Endothelial cell of umbilical vein (primary cell): ENCODE results near the gene TRIM17. TPM values are rescaled to one million over a fixed set of nuclear protein-coding genes. Genes with fewer than 3 reads are reported as not detected.

ENCODE experiments used
- BruUV-seq: library from RNA; stranded (reverse); fragments of 400-500 nt; replicated peaks from 2 replicates; lab custom pipeline; 2021; lab: Mats Ljungman, UMichigan
- CTCF ChIA-PET: fragments of 300-600, 350-600 bp; sonication (Branson Sonifier 250); formaldehyde crosslinking; loops from one replicate; lab custom pipeline; 2021; ENCODE audit warnings: antibody characterized with exemption, inconsistent platforms; lab: Charles Lee
- POLR2A ChIA-PET: fragments of 300-600, 350-600 bp; sonication (Branson Sonifier 250); formaldehyde crosslinking; loops from one replicate; lab custom pipeline; 2021; ENCODE audit warnings: antibody characterized with exemption, inconsistent platforms; lab: Charles Lee
- DNase-seq: peaks from one replicate; pipeline ENCODE4 v3.0.0-alpha.2; 2011; ENCODE audit warnings: low read depth, low spot score
- FAIRE-seq: peaks from 2 replicates; lab custom pipeline; 2011; peaks lifted over from hg19 to GRCh38; lab: Jason Lieb, UNC
- H2AFZ ChIP-seq: 2 replicates; pipeline ENCODE4 v1.6.0; 2012; ENCODE audit warnings: low read depth, low read length, control low read depth, inconsistent platforms
- H3K27ac ChIP-seq: 2 replicates; pipeline ENCODE4 v1.5.1; 2011; ENCODE audit warnings: low read depth, mild to moderate bottlenecking, control low read depth, low read length, moderate library complexity; ENCODE audit not compliant: insufficient read depth
- H3K27me3 ChIP-seq, 2 experiments: 2 replicates each; pipeline versions ENCODE4 v1.6.0 to v1.6.1; 2011; ENCODE audit warnings: low read length in 2 of 2, mixed read lengths in 1 of 2; ENCODE audit not compliant: control insufficient read depth in 2 of 2, insufficient read depth in 2 of 2
- H3K36me3 ChIP-seq, 2 experiments: 2 replicates in 1 of 2; 3 replicates in 1 of 2; pipeline ENCODE4 v1.5.1; 2011; ENCODE audit warnings: low read length in 2 of 2, mild to moderate bottlenecking in 1 of 2, moderate library complexity in 1 of 2; ENCODE audit not compliant: control insufficient read depth in 2 of 2, insufficient read depth in 2 of 2; ENCODE audit errors: extremely low read depth in 1 of 2
- H3K4me1 ChIP-seq: 3 replicates; pipeline ENCODE4 v1.5.1; 2011; ENCODE audit warnings: mild to moderate bottlenecking, low read length; ENCODE audit not compliant: control insufficient read depth, insufficient read depth; ENCODE audit errors: extremely low read depth
- H3K4me2 ChIP-seq: 2 replicates; pipeline ENCODE4 v1.6.1; 2011; ENCODE audit warnings: low read length, control low read depth, mixed read lengths; ENCODE audit not compliant: insufficient read depth
- H3K4me3 ChIP-seq, 3 experiments: fragments of 200-600 bp in 1 of 3; sonication (generic), shearing (Covaris generic) in 1 of 3; replicated peaks in 1 of 3; 2 replicates each; pipeline ENCODE4 v1.5.1; 2011 to 2016; ENCODE audit warnings: control low read depth in 3 of 3, low read length in 3 of 3, mild to moderate bottlenecking in 2 of 3, inconsistent platforms in 1 of 3, low read depth in 1 of 3, moderate library complexity in 1 of 3; ENCODE audit not compliant: insufficient read depth in 1 of 3
- H3K79me2 ChIP-seq: 2 replicates; pipeline ENCODE4 v1.6.0; 2012; ENCODE audit warnings: low read length, inconsistent platforms; ENCODE audit not compliant: control insufficient read depth, insufficient read depth
- H3K9ac ChIP-seq: replicated peaks from 2 replicates; pipeline ENCODE3; 2011; ENCODE audit warnings: low read length, control low read depth; ENCODE audit not compliant: insufficient read depth; ENCODE audit errors: extremely low read depth
- H3K9me1 ChIP-seq: replicated peaks from 3 replicates; pipeline ENCODE4 v1.6.0; 2011; ENCODE audit warnings: mild to moderate bottlenecking, low read length; ENCODE audit not compliant: control insufficient read depth, insufficient read depth; ENCODE audit errors: extremely low read depth
- H3K9me3 ChIP-seq: replicated peaks from 2 replicates; pipeline ENCODE4 v1.5.1; 2012; ENCODE audit warnings: low read length, inconsistent platforms; ENCODE audit not compliant: control insufficient read depth, insufficient read depth
- H4K20me1 ChIP-seq: replicated peaks from 2 replicates; pipeline ENCODE3; 2011; ENCODE audit warnings: mild to moderate bottlenecking, low read length; ENCODE audit not compliant: control insufficient read depth, insufficient read depth; ENCODE audit errors: extremely low read depth
- EZH2 ChIP-seq: IDR thresholded peaks from 2 replicates; pipeline ENCODE4 v1.6.1; 2012; ENCODE audit warnings: borderline replicate concordance, low read depth, mild to moderate bottlenecking, moderate library complexity, low read length, inconsistent platforms; ENCODE audit not compliant: severe bottlenecking
- FOS ChIP-seq: IDR thresholded peaks from 2 replicates; pipeline ENCODE4 v1.6.1; 2011; ENCODE audit warnings: mild to moderate bottlenecking, low read length, moderate library complexity, borderline replicate concordance; ENCODE audit not compliant: insufficient read depth
- GATA2 ChIP-seq: IDR thresholded peaks from 2 replicates; pipeline ENCODE4 v1.7.0; 2011; ENCODE audit warnings: low read depth, mild to moderate bottlenecking, moderate library complexity, mixed read lengths, low read length; ENCODE audit not compliant: insufficient read length, insufficient read depth
- JUN ChIP-seq: IDR thresholded peaks from 2 replicates; pipeline ENCODE4 v1.6.1; 2011; ENCODE audit warnings: borderline replicate concordance, low read depth; ENCODE audit not compliant: insufficient read length, insufficient read depth
- MAX ChIP-seq: IDR thresholded peaks from 2 replicates; pipeline ENCODE4 v1.6.1; 2011; ENCODE audit not compliant: insufficient read depth, insufficient read length
- MYC ChIP-seq: IDR thresholded peaks from one replicate; pipeline ENCODE4 v1.6.1; 2011; ENCODE audit warnings: mild to moderate bottlenecking, low read depth, low read length
- POLR2A ChIP-seq: IDR thresholded peaks from 2 replicates; pipeline ENCODE4 v1.6.1; 2012; ENCODE audit warnings: low read depth, mild to moderate bottlenecking, control low read depth, low read length
- POLR2AphosphoS5 ChIP-seq: IDR thresholded peaks from 2 replicates; pipeline ENCODE4 v1.6.1; 2012; ENCODE audit warnings: low read depth, mild to moderate bottlenecking, control low read depth, low read length, moderate library complexity; ENCODE audit not compliant: insufficient read depth
- dilution Hi-C: fragments of 300-500 bp; cut with MboI; formaldehyde crosslinking; loops from one replicate; pipeline ENCODE4 v1.15.0; 2019; ENCODE audit warnings: low sequenced_read_pairs; ENCODE audit not compliant: extremely low pct_ligation_motif_present
- intact Hi-C: fragments of 100-400 bp; cut with micrococcal nuclease; formaldehyde crosslinking; loops from one replicate; pipeline ENCODE4 v1.10.0; 2022
- polyA plus RNA-seq, 4 experiments: library from polyadenylated mRNA; depleted of rRNA in 3 of 4; stranded (reverse) in 3 of 4; unstranded in 1 of 4; fragments of >200 nt; gene quantifications; 2 replicates each; pipeline versions ENCODE4 v1.2.1 to v1.2.3, GENCODE V29; 2011 to 2012; ENCODE audit warnings: missing spikeins in 1 of 4
- total RNA-seq: library from RNA; stranded (reverse); gene quantifications from 2 replicates; pipeline ENCODE4 v1.2.3, GENCODE V29; 2021
- TF ChIP-seq, protein P1 (sequence below), 2 donors: IDR thresholded peaks; 1 replicate in 1 of 2; 2 replicates in 1 of 2; pipeline ENCODE4 v1.5.1; 2011; ENCODE audit warnings: low read length in 2 of 2, mild to moderate bottlenecking in 2 of 2, moderate library complexity in 2 of 2, control low read depth in 1 of 2, inconsistent platforms in 1 of 2, low read depth in 1 of 2; ENCODE audit not compliant: insufficient read depth in 1 of 2; ENCODE audit errors: extremely low read depth in 1 of 2

TRIM17 gene
- total and polyA plus RNA-seq, 2 donors (not counting 3 experiments of a cell fraction or from before 2014, with no cell fraction given): not detected

DNA sequence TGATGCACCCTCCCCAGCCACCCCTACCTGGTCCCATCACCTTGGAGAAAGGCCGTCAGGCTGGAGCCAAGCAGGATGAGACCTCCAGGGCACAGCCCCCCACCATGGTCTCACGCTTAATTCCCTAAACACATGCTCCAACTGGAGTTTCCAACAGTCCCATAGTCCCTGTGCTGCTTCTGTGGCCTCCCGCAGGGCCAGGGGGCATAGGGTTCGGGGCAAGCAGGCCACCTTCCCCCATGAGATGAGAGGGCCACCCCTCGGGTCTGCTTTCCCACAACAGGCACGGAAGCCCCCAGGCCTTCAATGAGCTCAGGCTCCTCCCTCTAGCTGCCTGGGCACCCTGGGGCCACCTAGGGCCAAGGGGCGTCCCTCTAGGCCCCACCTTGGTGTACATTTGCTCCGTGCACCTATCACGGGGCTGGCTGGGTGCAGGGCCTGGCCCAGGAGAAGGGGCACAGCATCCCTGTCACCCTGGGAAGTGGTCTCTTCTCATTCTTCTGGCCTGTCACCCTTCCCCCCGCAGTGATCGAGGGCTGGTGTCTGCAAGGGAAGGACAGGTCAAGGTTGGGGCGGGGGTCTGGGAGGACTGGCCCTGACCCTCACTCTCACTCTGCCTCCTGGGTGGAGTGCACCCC, 52.5 kb downstream of the TRIM17 start:
- Histone ChIP-seq H3K4me1 (no peaks in the 10 kb centered on the region), H2AFZ (no peak overlapping the region), H3K9me3 (no peaks in the 10 kb centered on the region), H3K4me2 (no peak overlapping the region), H4K20me1 (no peaks in the 10 kb centered on the region), H3K79me2 (no peaks in the 10 kb centered on the region), H3K36me3 (no peaks in the 10 kb centered on the region), H3K4me3 (no peak overlapping the region), H3K9me1 (no peaks in the 10 kb centered on the region), H3K9ac (no peak overlapping the region), H3K27ac (no peak overlapping the region), H3K27me3 (no peaks in the 10 kb centered on the region)
- dilution Hi-C loops (no loop called here), intact Hi-C loops (no loop called here)
- ChIA-PET CTCF (no interaction called here), POLR2A (no interaction called here)
- no TSS peak for BruUV-seq
- FAIRE-seq (no peak), DNase-seq (no peak)
- TF ChIP-seq MYC (no peak), FOS (no peak), EZH2 (no peak), JUN (no peak), POLR2AphosphoS5 (no peak), POLR2A (no peak), GATA2 (no peak), MAX (no peak)
- TF ChIP-seq, protein P1, sequence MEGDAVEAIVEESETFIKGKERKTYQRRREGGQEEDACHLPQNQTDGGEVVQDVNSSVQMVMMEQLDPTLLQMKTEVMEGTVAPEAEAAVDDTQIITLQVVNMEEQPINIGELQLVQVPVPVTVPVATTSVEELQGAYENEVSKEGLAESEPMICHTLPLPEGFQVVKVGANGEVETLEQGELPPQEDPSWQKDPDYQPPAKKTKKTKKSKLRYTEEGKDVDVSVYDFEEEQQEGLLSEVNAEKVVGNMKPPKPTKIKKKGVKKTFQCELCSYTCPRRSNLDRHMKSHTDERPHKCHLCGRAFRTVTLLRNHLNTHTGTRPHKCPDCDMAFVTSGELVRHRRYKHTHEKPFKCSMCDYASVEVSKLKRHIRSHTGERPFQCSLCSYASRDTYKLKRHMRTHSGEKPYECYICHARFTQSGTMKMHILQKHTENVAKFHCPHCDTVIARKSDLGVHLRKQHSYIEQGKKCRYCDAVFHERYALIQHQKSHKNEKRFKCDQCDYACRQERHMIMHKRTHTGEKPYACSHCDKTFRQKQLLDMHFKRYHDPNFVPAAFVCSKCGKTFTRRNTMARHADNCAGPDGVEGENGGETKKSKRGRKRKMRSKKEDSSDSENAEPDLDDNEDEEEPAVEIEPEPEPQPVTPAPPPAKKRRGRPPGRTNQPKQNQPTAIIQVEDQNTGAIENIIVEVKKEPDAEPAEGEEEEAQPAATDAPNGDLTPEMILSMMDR (IDR thresholded peaks at IDR 0.05; ENCODE audit: extremely low read depth in 1 of 2, insufficient read depth in 1 of 2, low read depth in 1 of 2, low read length in 2 of 2): no peak
